HG03457 (cell line): ENCODE data around the gene TGM6.

Experiments
- ATAC-seq: cut with Tn5 transposase; IDR thresholded peaks from one replicate; pipeline ENCODE4 v1.9.1; 2021; ENCODE audit warnings: moderate number of reproducible peaks; ENCODE audit not compliant: unreplicated experiment

TGM6 gene

DNA sequence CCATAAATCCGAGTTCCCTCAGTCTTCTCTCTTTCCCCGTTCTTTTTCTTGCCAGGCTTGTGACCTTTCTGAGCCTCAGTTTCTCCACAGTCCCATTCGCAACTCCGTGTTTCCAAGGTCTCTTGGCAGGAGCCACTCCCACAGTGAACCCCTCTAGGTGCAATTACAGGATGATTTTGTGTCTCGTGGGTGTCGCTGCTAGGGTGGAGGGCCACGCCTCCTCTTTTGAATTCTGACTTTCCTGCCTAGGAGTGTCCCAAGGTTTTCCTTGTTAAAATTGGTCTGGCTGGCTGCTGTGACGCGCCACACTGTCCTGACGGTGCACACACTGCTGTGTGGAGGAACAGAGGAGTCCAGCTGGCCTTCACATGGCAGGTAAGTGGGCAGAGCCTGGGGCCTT lies at the start of gene TGM6:
TSS of gene TGM6 (plus strand) at position 301 of the 400 bp plus-strand sequence. CDS start at position 369, 68 bp downstream.
- no peak for ATAC-seq

GRCh38 chr20:2331106-2331505 lies 49.6 kb upstream of the TGM6 start:
- no peak for ATAC-seq

- no peak for ATAC-seq
These were observed 48.7 kb upstream of the TGM6 start for GRCh38 chr20:2331901-2332565.

GRCh38 chr20:2332711-2333110 lies 48.0 kb upstream of the TGM6 start:
- no peak for ATAC-seq

DNA sequence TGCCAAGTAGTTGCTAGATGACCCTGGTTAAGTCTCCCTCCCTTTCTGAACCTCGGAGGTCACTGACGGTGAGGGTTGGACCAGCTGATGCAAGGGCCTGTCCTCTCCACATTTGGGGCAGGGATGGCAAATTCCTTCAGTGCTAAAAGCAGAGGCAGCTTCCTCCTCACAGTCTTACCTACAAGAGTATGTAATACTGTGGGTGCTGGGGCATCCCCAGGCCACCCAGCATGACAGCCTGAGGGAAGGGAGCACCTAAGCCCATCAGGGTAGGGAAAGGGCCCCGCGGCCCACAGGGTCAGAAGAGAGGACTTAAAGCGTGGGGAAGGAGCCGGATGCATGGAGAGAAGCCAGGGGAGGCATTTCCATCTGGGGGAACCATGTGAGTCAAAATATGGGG lies 46.9 kb upstream of the TGM6 start:
- no peak for ATAC-seq

- no peak for ATAC-seq
These were observed 45.4 kb upstream of the TGM6 start for GRCh38 chr20:2335096-2335870.

DNA sequence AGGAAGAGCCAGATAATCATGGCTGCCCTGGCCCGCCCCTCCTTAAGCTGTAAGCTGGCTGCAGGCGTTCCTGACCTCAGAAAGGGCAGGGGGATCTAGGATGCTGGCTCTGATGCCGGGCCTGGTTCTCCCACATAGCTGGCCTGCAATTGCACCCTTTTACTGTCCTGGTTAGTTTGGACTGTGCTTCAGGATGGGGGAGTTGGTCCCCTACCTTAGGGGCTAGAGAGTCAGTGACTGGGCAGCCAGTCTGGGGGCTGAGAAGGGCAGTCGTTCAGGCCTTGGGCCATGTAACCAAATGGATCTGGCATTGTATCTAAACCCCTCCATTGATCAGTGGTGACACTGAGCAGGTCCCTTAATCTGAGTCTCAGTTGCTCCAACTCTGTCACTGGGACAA lies 44.2 kb upstream of the TGM6 start:
- no peak for ATAC-seq

DNA sequence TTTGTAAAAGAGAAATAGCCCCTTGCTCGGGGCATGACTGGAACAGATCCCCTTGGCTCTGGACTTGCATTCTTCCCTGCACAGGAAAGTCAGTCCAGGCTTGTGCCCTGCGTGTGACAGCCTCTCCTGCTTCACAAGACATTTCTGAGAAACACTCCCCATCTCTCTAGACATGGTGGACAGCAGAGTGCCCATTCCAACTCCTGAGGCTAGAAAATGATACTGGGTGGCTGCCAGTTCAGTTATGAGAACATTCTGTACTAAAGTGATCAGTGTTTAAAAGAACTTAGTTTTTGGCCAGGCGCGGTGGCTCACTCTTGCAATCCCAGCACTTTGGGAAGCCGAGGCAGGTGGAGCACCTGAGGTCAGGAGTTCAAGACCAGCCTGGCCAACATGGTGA lies 43.6 kb upstream of the TGM6 start:
- ATAC-seq: no peak

GRCh38 chr20:2338411-2339066 lies 42.2 kb upstream of the TGM6 start:
- no peak for ATAC-seq

- ATAC-seq: no peak
These were observed 40.6 kb upstream of the TGM6 start for GRCh38 chr20:2340136-2340535.

GRCh38 chr20:2340823-2341222 lies 39.9 kb upstream of the TGM6 start:
- no peak for ATAC-seq

DNA sequence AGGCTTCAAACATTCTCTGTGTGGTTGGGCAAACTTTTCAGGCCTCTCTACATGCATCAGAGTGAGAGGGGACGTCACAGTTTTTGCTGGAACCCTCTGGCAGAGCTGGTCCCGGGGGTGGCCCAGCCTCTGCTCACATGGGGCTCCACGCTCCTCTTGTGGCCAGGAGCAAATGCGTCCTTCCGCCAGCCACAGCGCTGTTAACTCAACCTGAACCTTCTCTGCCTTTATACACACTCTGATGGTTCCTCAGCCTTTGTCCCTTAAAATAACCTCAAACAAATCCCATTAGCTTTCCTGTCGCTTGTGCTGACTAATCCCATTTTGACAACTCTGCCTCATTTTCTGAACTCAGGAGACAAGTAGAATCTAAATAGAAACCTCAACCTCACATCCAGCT lies 39.4 kb upstream of the TGM6 start:
- ATAC-seq: no peak

DNA sequence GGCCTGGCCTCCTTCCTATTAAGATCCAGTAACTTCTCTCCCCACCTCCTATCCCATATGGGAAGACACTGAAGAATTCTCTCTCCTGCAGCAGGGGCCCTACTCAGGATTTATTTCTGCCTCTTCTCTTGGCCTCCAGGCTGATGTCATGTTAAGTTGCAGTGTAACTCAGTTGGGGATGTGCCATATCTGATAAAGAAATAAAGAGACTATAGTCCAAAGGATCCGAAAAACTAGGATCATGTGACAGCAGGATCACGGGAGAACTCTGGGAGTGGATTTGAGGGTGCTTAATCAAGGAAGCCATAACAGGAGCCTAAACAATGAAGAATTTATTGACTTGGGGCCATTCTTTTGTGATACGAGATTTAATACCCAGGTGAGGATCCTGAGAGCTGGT lies 38.5 kb upstream of the TGM6 start:
- no peak for ATAC-seq

GRCh38 chr20:2346188-2346587 lies 34.5 kb upstream of the TGM6 start:
- no peak for ATAC-seq

DNA sequence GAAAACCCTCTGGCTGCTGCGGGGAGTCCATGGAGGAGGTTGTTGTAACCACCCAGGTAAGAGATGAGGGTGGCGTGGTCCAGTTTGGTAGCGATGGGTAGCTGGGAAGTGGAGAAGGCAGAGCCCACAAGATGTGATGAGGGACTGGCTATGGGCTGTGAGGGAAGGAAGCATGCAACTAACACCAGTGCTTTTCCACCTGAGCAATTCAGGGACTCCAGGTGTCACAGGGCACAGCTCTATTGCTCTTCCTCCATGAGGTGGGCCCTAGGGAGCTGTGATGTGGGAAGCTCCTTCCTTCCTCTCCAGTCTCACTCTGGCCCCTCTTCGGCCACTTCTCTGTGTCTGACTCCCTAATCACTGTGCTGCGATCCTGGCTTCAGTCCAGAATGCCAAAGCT lies 32.4 kb upstream of the TGM6 start:
- ATAC-seq: no peak

- no peak for ATAC-seq
These were observed 30.9 kb upstream of the TGM6 start for GRCh38 chr20:2349801-2350200.

- no peak for ATAC-seq
These were observed 30.1 kb upstream of the TGM6 start for GRCh38 chr20:2350606-2351005.

DNA sequence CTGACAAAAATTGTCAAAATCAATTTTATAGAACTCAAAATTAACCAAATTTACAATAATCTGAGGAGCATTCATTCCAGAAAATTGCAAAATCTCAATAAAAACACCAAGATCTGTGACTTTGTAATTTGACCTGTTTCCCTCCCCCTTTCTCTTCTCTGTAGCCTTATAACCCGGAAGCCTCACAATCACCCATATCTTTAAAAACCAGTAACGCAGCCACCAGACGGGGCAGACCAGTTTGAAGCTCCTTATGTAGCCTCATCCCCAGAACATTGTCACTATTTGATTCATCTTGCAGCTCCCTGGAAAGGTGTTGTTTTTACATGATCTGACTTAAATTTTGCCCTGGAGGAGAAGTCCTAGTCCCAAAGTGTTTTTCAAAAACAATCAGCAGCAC lies 27.5 kb upstream of the TGM6 start:
- no peak for ATAC-seq

DNA sequence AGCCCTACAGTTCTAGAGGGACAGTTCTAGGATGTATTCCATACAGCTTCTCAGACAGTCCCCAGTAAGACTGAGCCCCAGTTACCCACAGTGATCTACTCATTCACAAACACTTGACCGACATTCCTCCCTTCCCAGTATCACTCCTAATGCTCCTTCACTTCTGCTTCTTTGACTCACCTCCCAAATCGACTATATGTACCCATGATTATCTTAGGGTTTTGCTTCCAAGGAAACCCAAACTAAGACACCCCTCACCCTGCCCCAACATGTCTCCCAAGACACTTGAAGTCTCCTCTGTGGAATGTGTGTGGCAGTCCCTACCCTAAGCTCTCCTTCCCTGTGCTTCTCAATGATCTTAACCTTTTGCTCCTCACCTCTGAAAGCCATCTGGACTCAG lies 23.6 kb upstream of the TGM6 start:
- ATAC-seq: no peak

DNA sequence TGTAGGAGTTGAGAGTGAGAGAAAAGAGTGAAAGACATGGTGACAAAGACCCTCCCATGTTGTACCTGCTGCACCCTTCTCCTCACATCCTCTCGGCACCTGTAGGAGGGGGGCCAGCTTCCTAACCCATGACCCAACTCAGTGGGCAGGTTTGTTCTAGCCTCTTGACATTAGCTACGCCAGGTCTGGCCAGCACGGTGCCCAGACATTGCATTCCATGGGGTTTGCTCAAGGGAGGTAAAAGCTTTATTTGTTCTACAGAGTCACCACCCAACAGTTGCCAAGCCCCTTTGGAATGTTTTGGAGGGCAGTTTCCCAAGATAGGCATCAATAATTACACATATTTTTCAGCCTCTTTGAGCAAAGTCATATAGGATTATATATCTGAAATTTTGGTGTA lies 22.7 kb upstream of the TGM6 start:
- no peak for ATAC-seq

GRCh38 chr20:2361035-2361593 lies 19.6 kb upstream of the TGM6 start:
- no peak for ATAC-seq

GRCh38 chr20:2363187-2363586 lies 17.5 kb upstream of the TGM6 start:
- no peak for ATAC-seq
